ENCODE data around the gene LAMA4.

The LAMA4 gene

GRCh38 chr6:112193117-112193516 lies 61.2 kb downstream of the LAMA4 start:
- no peak for DNase-seq

- no peak for DNase-seq
These were observed 62.8 kb downstream of the LAMA4 start for GRCh38 chr6:112191509-112192020.

GRCh38 chr6:112190164-112190563 lies 64.2 kb downstream of the LAMA4 start:
- DNase-seq: no peak

GRCh38 chr6:112189494-112189893 lies 64.9 kb downstream of the LAMA4 start:
- DNase-seq: no peak

- DNase-seq: no peak
These were observed 65.5 kb downstream of the LAMA4 start for GRCh38 chr6:112188906-112189305.

GRCh38 chr6:112187736-112188135 lies 66.6 kb downstream of the LAMA4 start:
- no peak for DNase-seq

GRCh38 chr6:112184951-112185350 lies 69.4 kb downstream of the LAMA4 start:
- no peak for DNase-seq

- no peak for DNase-seq
These were observed 71.1 kb downstream of the LAMA4 start for GRCh38 chr6:112183271-112183671.

- no peak for DNase-seq
These were observed 73.2 kb downstream of the LAMA4 start for GRCh38 chr6:112181130-112181529.

- DNase-seq: peak in 12 of 56 donors; percentile 5 to 74 (median 32)
These were observed 74.1 kb downstream of the LAMA4 start for GRCh38 chr6:112180095-112180820.

GRCh38 chr6:112179631-112180030 lies 74.7 kb downstream of the LAMA4 start:
- no peak for DNase-seq

- no peak for DNase-seq
These were observed 75.5 kb downstream of the LAMA4 start for GRCh38 chr6:112178846-112179245.

GRCh38 chr6:112177092-112177491 lies 77.3 kb downstream of the LAMA4 start:
- DNase-seq: no peak

- no peak for DNase-seq
These were observed 78.2 kb downstream of the LAMA4 start for GRCh38 chr6:112176175-112176574.

GRCh38 chr6:112173221-112173804 lies 81.1 kb downstream of the LAMA4 start:
- no peak for DNase-seq

GRCh38 chr6:112172540-112172939 lies 81.8 kb downstream of the LAMA4 start:
- DNase-seq: no peak

- no peak for DNase-seq
These were observed 84.8 kb downstream of the LAMA4 start for GRCh38 chr6:112169541-112169940.

GRCh38 chr6:112163295-112164257 lies 90.8 kb downstream of the LAMA4 start:
- DNase-seq: peak in 36 of 56 donors; percentile 1 to 69 (median 16)

GRCh38 chr6:112160745-112161144 lies 93.6 kb downstream of the LAMA4 start:
- DNase-seq: no peak

- no peak for DNase-seq
These were observed 97.7 kb downstream of the LAMA4 start for GRCh38 chr6:112156668-112157067.

GRCh38 chr6:112155886-112156285 lies 98.5 kb downstream of the LAMA4 start:
- DNase-seq: no peak

GRCh38 chr6:112154711-112155110 lies 99.7 kb downstream of the LAMA4 start:
- DNase-seq: no peak

All from nucleus accumbens (tissue), 56 donors.